ENCODE measurements around the gene SSBP3.

DNA sequence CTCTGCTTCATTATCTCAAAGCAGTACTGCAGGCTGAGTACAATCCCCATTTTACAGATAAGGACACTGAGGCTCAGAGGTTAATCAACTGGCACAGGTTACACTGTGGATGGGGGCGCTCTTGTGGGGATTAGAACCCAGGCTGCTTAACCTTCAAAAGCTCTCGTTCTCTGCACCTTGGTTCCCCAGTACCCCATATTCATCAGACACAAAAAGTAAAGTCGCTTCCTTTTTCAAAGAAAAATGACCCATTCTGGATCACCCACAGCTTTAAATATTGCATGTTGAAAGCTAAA, 20.5 kb downstream of the SSBP3 start:
- TF ChIP-seq POLR2A (IDR thresholded peaks at IDR 0.05; ENCODE audit: low read depth, low read length) (no peak), TAF1 (IDR thresholded peaks at IDR 0.05; ENCODE audit: low read depth, low read length) (no peak), POLR2AphosphoS5 (IDR thresholded peaks at IDR 0.05; ENCODE audit: low read depth, low read length) (no peak), POU2F2 (IDR thresholded peaks at IDR 0.05; ENCODE audit: low read depth, low read length) (no peak), SPI1 (IDR thresholded peaks at IDR 0.05; ENCODE audit: low read depth, low read length) (no peak), PAX5 (IDR thresholded peaks at IDR 0.05; ENCODE audit: insufficient read depth, low read length, severe bottlenecking) (no peak)
